NCI-H128 (cell line): ENCODE results near the gene RIMBP2.

Experiments used
- DNase-seq: peaks from one replicate; lab custom pipeline; 2025; ENCODE audit not compliant: unreplicated experiment; lab: John Stamatoyannopoulos, UW

The RIMBP2 gene

DNA sequence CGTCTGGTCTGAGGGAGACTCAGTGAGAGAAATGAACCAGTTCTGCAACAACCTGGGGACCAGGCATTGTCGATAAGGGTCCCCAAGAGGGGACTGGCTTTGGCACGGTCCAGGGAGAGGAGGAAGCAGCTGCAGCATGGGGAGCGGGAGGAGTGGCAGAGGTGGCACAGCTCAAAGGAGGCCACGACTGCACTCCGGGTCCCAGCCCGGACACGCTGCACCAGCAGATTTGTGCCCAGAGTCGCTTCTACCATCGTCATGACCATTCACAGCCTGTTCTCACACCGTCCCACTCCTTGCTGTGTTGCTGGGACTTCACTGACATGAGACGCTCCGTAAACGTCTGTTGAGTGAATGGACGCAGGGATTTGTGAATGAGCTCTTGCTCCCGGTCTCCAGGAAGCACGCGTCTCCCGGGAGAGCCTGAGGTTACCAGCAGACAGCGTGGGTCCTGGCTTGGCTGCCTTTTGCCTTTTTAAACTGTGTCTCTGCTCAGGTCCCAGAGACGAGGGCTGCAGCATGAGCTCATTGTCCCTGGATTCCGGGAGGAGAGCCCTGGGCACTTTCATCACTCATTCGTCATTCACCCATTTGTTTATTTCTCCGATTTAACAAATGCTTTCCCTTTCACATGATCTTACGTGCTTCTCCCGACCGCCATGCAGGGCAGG is 241.4 kb downstream of the RIMBP2 start:
- no peak for DNase-seq

DNA sequence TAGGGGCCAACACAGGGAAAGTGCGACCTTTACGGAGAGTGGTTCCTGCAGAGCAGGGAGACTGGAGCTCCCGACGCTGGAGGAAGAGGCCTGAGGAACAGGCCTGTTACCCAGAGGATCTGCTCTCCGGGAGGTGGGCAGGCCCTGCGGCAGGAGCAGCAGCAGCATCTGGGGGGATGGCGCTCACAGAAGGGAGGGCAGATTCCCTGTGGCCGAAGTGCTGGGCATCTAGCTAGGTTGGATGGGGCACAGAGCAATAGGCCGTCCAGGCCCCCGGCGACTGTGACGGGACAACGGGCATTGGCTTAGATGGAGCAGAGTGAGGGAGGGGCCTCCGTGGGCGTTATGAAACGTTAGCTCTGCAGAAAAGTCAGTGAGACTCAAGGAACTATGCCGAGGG is 242.8 kb downstream of the RIMBP2 start:
- DNase-seq: no peak

DNA sequence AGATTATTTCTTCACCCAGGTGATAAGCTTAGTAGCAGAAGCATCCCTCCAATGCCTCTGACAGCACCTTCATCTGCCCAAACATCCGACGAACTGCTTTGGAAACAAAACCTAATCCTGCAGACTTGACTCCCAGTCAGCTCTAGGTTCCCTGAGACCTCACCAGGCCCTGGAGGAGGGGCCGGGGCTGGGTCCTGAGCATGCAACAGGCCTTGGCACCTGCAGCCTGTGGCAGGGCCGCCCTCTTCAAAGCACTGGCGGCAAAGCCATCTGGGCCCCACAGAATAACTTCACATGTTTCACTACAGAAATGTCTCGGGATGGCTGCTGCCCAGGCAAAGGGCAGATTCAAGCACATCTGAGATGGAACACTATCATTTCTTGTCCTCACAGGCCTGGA is 245.1 kb downstream of the RIMBP2 start:
- DNase-seq: no peak

DNA sequence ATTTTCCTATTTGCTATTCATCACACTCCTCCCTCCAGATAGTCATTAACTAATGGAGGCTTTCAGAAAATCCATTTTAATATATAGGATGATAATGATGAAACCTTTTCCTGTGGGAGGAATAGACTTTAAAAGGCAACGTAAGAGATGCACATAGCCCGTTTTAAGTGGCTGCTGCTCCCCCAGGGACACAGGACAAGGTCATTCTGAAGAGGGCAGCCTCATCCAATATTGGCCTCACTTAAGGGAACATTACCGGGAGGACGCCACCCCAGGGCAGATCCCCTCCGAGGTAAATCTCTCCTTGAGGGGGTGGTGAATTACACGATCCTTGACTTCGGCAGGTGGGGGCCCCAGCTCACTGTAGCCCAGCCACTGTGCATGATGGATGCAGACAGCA is 246.5 kb downstream of the RIMBP2 start:
- no peak for DNase-seq

DNA sequence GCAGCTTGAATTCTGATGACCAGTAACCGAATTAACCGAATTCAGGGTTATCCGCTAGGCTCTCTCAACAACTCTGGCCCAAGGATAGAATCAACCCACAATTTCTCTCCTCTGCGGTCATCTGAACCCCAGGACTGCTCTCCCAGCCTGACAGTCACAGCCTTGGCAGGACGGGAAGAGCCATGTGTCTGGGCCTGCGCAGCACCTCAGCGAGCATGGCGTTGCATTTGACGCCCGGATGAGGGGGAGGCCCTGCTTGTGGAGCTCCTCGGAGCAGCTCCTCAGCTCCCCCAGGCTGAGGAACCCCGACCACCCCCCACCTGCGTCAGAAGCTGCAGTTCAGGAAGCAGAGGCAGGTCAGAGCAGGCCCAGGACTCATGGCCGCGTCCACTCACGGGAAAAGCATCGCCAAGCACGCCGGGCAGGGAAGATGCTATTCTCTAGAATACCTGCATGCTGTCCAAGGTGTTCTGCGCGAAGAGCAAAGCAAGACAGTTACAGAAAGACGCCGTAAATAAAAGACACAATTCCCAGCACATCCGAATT is 247.3 kb downstream of the RIMBP2 start:
- no peak for DNase-seq

DNA sequence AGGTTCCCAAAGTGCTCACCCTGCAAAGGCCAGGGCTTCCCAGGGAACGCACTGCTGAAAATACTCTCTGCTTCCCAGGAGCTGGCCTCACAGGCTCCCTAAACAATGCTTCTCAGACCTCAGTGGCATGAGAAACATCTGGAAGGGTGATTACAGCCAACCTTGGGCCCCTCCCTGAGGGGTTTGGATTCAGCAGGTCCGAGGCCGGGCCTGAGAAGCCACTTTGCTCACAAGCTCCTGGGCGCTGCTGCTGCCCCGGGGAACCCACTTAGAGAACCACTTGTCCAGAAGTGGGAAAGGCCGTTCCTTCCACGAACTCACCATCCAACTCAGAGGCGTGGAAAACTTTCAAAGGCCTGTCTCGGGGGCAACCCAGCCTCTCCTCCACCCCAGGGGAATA is 247.9 kb downstream of the RIMBP2 start:
- no peak for DNase-seq

DNA sequence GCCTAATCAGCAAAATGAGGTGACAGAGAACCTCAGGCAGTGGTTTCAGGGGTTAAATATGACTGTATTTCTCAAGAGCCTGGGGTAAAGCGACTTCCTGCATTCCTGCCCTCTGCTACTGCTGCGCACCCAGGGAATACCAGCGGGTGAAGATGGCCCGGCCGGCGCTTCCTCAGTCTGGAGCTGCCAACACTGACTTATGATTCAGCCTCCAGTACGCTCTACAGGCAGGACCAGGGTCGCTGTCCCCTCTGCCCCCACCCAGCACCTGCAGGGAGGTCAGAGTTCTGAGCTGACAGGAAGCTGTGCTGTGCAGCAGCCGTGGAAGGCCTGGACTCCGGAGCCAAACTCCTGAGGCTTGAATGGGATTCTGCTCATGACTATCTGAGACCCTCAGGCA is 250.5 kb downstream of the RIMBP2 start:
- DNase-seq: no peak

DNA sequence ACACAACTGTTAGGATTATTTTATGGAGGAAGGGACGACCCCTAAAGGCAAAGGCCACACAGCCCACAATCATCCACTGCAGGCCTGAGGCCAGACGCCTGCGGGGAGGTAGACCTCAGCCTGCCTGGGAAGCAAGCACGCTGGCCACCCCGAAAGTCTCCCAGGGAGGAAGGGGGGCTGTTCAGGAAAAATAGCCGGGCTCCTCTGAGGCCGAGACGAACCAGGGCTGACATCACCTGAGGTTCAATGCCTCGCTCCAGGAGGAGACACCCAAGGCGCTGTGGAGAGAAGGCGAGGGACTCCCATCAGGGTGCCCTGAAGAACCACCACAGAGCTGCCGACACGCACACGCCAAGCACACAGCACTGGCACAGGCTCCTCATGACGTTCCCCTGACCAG is 251.1 kb downstream of the RIMBP2 start:
- no peak for DNase-seq

DNA sequence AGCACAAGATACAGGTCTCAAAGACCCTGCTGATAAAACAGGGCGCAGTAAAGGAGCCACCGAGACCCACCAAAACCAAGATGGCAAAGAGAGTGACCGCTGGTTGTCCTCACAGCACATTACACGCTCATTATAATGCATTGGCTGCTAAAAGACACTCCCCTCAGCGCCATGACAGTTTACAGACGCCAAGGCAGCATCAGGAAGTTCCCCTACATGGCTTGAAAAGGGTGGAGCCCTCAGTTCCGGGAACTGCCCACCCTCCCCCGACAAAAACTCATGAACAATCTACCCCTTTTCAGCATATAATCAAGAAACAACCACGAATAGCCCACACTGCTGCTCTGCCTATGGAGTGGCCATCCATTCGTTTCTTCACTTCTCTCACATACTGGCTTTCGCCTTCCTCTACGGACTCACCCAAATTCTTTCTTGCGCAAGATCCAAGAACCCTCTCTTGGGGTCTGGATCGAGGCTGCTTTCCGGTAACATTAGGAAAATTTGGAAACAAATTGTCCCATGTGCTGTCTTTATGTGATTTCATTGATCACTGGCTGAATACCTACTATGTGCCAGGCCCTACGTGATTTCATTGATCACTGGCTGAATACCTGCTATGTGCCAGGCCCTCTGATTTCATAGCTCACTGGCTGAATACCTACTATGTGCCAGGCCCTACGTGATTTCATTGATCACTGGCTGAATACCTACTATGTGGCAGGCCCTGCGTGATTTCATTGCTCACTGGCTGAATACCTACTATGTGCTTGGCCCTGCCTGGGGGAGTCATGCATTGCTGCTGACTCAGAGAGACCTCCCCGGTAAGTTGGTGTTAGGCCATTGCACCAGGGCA is 252.1 kb downstream of the RIMBP2 start:
- no peak for DNase-seq

DNA sequence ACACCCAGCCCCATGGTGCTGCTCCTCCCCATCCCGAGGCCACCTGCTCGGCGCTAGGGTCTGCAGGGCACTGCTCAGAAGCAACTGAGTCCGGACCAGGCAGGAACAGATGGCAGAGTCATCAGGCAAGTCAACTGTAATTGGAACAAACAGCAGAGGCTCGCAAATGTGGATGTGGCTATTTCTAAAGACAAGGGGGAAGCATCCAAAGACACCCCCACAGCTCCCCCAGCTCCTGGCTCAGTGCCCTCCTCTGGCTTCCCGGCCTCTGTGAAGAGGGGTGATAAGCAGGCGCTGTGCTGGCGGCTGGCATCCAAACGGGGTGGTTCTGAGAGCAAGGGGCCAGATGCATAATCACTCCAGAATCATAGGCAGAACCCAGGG is 252.8 kb downstream of the RIMBP2 start:
- no peak for DNase-seq

DNA sequence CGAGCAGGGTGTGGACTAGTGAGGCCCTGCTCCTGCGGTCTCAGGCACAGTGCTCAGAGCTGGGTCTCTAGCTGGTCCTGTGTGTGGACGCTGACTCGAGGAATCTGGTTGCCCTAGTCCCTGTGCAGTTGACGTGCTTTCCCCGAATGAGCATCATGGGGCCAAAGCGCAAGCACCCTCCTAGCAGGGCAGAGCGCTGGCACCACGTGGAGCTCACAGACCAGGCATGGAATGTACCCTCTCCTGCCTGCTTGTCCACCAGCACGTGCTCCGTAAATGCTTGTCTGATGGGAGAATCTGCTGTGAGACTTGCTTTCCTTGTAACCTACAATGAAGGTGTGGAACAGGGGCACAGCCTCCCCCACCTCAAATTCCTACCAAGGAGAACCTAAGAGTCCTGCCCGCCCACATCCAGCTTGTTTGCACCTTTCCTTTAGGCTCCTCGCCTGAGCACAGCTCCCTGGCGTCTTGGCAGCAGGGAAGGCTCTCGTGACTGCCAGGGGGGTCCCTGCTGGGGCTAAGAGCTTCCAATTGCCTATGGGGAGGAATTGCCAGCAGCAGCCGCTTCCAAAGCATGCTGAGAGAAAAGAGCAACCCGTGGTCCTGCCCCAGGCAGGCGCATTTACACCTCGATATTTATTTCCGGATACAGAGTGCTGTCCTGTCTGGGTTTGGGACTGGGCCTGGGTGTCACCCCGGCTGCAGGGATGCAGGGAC is 253.4 kb downstream of the RIMBP2 start:
- DNase-seq: no peak

DNA sequence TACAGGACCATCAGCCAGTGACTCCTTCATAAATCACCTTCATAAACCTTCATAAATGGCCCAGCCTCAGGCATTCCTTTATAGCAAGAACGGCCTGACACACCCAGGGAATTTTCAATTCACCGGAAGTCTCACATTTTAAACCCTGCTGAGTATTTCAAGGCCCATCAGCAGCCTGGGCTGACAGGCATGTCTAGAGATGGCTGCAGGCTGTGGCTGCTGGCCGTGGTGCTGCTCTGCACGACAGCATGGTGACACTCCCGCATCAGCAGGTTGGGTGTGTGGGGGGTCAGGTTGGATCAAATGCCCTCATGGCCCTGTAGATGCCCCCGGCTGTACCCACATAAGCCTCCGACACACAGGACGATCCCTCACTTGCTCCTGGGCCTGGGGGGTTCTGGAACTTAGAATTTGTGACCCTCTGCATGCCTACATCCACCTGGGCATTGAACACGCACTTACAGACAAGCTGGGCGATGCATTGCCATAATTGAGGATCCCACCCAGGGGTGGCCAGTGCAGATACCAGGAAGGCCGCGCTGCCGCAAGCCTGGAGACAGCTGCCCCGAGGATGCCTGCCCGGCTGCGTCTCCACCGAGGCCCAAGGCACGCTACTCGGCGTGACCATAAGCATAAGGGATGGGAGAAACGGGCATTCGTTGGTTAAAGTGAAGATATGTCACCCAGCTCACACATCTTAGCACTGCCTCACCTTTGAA is 254.1 kb downstream of the RIMBP2 start:
- no peak for DNase-seq

DNA sequence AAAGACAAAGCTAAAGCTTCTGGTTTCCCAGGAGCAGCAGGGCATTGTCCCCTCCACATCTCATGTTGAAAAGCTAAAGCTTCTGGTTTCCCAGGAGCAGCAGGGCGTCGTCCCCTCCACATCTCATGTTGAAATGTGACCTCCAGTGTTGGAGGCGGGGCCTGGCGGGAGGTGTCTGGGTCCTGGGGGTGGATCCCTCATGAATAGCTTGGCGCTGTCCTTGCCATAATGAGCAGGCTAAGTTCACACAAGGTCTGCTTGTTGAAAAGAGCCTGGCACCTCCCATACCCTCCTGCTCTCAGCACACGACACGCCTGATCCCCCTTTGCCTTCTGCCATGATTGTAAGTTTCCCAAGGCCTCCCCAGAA is 254.7 kb downstream of the RIMBP2 start:
- DNase-seq: peak; percentile 38

DNA sequence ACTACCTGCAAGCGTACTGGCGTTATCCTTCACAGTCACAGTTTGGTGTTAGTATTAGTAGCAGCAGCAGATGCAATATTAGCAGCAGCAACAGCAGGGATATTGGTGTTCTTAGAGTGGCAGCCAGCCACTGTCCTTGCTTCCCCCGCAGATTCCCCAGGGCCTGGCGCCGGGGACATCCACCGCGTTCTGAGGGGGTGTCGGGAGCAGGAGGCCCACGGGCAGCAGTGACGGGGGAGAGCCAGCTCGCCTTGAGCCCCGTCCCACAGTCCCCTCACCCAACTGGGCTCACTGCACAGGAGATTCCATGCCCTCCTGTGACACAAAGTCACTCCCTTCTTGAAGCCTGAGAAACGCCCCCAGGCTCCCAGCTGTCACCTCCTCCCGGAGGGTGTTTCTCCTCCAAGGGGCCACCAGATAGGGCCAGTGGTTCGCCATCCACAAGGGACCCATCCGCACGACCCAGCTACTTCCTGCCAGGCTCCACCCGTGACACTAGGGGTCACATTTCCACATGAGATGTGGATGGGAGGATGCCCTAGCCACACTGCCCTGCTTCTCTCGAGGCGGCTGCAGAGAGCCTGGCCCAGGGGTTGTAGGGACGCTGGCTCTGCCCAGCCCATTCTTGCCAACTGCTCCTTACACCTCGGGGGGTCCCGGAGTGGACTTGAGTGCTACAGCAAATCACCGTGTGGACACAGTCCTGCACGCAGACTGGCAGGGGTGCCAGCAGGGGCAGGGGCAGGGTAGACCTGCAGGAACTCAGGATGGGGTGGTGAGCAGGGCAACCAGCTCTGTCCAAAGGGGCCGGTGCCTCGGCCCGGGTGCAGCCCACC is 255.3 kb downstream of the RIMBP2 start:
- DNase-seq: no peak

DNA sequence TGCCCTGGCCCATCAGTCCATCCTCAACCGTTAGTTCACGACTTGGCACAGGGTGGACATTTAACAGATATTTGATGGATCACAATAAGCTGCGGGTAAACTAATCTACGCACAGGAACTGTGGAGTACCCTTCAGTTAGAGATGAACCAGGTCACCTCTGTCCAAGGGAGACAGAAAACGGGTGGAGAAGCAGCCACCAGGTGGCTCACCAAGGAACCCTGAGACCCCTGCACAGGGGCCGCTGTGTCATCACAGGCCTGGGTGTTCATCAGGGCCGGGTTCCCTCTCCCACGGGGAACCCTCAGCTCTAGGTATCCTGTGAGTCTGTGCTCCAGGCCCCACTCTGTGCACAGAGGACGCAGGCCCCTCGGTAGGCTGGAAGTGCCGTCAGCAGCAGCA is 256.2 kb downstream of the RIMBP2 start:
- DNase-seq: no peak

DNA sequence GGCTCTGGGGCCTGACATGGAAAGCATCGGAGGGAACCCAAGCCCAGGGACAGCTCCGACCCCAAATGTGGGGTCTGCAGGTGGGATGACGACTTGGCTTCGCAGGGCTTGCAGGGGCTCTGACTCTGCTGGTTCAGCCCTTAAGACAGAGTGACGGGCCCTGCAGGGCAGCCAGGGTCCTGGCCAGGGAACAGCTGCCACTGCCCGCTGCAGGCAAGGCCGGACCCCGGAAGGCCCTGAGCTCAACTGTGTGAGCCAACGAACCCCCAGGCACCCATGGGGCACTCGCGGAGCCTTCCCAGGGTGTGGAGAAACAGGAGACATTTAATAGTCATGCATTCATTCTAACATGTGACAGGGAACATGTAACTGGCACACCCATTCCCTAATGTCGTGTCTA is 257.8 kb downstream of the RIMBP2 start:
- no peak for DNase-seq

DNA sequence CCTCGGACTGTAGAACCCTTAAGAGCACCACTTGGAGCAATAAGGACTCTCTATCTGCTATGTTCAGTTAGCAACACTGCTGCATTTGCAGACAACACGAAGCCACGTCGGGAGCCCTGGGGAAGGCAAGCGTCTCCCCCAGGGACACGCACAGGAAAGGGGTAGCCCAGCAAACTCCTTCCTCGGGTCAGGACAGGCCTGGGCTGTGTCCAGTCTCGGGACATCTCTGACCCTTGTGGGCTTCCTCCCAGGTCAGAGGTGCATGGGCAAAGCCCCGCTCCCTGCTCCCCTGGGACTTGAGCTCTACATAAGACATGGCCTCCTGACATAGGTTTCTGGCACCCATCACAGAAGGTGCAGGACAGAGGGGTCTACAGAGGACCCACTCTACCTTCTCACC is 258.9 kb downstream of the RIMBP2 start:
- DNase-seq: no peak

DNA sequence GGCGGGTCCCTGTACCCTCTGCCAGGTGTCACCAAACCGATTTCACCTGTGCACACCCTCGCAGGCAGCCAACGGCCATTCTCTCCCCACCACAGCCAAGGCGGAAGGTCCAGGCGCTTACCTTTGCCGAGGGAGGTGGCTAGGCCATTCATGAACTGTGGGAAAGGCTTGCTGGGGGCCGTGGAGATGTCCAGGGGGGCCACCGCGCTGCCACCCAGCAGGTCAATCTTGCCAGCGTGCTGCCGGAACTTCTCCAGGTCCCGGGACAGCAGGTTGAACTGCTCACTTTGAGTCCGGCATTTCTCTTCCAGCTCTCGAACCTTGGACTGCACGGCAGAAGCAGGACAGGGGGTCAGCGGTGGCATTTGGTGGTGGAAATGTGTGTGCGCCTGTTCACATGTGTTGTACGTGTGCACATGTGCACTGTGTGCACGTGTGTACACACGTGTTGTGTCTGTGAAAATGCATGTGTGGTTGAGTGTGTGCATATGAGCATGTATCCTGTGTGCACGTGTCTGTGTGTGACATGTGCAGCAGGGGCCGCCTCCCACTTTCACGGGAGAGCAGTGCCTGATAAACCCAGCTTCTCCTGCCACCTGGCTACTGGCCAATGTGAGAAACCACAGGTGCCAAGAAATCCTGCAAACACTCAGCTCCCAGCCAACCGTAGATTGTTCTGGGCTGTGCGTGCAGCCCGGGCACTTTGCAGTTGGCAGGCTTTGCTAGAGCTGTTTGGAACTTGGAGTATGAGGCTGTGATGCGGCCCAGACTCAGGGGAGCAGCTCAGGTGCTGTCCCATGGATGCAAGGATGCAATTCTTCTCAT is 259.5 kb downstream of the RIMBP2 start:
- peak; percentile 68 for DNase-seq

DNA sequence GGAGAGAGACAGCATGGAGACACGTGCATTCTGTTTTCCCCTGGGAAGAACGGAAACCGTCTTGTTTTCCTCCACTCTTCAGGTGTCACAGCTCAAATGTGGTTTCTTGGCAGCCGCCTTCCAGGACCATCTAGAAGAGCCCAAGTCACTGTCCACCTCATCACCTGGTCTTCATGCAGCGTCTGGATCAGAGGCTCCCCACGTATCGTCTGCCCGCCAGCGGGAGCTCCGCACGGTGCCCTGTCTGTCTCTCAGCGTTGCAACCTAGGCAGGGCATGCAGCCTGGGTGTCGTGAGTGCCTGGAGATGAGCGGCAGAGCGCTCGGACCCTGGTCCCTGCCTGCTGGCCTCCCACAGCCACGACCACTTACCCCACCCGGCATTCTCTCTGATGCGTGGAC is 260.9 kb downstream of the RIMBP2 start:
- no peak for DNase-seq
